RCC 7860 (cell line): ENCODE results near the gene LEMD1.
A peak's percentile ranks its signal among the peaks of the same experiment; 100 is the strongest.

ENCODE experiments used
- DNase-seq: peaks from one replicate; pipeline ENCODE4 v3.0.0-alpha.2; 2015; ENCODE audit warnings: low spot score
- FAIRE-seq: peaks from 2 replicates; lab custom pipeline; 2012; peaks lifted over from hg19 to GRCh38; lab: Jason Lieb, UNC

Gene LEMD1

DNA sequence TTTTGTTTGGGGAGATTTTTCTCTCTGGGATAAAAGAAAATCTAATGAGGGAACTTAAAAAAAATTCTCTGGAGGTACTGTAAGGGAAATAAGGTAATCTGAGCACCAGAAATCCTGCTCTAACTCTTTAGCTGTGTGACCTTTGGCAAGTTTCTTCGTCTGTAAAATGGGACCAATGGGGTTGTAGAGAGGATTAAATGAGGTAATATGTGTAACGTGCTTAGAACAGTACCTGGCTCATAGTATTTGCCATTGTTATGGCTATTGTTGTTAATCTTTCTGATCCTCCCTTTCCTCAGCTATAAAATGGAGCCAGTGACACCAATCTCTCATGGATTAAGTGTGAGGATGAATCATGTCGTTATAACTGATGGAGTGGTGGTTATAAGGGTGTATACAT lies 64.3 kb downstream of the LEMD1 start:
- DNase-seq (no peak), FAIRE-seq (no peak)

DNA sequence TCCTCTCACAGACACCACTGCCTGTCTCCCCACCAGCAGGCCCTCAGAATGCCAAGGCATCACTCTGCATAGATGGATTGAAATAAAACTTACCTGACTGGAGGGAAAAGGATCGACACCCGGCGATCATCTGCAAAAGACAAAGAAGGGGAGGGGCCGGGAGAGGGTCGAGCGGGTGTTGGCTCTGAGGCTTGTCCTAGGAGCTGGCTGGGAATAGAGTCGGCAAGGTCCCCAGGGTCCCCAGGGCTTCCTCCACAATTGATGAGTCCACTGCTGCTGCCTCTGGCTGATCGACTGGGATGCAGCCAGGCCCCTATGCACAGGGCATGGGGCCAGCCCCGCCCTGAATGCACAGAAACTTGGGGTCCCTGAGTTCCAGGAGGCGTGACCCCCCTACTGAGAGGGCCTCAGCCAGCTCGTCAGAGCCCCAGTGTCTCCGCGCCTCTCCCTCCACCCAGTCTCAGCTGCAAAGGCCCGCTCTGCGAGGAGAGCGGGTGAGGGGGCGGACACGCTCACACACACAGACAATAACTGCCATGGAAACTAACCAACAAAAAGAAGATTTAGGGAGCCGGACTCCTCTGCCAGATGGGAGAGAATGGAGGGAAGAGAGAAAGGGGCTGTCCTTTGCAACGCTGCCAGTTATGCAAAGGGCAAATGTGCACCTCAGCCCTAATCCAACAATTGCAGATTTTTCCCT lies 65.3 kb downstream of the LEMD1 start, which contains the start of gene KLHDC8A:
Gene KLHDC8A (minus strand): TSS at position 483 of the 700 bp plus-strand sequence. CDS start 13,318 bp downstream, outside the sequence.
- DNase-seq, result no peak
- no peak for FAIRE-seq

DNA sequence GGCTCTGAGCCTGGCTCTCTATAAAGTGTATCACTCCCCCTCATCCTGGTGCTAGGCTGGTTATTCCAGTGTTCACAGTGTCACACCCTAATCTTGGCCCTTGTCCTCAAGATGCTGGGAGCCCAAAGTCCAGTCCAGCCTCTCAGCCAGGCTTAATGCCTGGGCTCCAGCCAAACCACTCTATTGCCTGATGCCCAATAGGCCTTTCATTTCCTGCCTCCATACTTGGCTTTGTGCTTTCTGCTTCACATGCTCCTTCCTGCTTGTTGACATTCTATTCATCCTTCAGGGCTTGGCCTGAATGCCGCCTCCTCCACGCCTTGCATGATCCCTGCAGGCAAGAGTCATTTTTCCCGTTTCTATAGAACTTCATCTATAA lies 66.8 kb downstream of the LEMD1 start:
- DNase-seq, result no peak
- FAIRE-seq, result no peak

DNA sequence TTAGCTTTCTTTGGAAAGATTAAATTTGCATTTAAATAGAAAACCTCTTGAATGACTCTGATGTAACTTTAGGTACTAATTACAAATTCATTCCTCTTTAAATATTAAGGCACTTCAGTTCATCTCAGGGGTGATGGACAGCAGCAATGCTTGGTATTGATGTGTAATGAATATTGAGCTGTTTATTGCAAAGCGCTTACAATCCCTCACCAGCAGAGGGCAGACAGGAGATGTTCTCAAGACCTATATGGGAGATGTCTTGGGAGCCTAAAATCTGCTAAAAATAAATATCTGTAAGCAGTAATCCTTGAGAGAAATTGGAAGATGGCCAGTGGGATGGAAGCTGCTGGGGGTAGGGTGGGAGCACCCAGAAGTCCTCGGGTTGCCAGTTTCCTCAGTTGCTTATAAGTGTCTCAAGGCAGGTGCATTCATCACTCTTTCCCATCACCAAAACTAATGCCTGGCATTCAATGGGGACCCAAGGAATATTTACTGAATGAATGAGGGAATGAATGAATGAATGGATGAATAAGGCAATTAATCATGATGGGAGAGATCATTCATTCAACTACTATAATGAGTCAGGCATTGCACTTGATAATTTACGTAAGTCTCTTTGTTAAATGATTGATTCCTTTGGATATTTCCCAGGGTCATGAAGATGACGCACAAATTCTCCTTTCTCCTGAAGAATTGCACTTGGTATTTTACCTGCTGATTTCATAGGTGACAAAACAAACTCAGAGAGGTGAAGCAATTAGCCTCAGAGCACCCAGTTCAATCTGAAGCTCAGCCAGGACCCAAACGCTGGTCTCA lies 67.4 kb downstream of the LEMD1 start:
- DNase-seq (peak; percentile 38), FAIRE-seq (no peak)

DNA sequence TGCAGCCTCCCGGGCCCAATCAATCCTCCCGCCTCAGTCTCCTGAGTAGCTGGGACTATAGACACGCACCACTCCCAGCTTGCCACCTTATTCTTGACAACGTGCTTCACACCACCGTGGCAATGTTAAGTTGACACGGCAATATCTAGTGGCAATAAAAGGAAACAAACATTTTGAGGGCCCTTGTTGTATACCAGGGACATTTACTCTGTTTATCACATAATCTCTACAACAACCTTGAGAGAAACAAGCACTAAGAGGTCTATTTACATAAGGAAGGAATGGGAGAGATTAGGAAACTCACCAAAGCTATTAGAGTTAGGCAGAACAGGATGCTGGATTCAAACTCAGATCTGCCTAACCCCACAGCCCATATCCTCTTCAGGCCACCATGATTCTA lies 68.2 kb downstream of the LEMD1 start:
- DNase-seq, result no peak
- no peak for FAIRE-seq

DNA sequence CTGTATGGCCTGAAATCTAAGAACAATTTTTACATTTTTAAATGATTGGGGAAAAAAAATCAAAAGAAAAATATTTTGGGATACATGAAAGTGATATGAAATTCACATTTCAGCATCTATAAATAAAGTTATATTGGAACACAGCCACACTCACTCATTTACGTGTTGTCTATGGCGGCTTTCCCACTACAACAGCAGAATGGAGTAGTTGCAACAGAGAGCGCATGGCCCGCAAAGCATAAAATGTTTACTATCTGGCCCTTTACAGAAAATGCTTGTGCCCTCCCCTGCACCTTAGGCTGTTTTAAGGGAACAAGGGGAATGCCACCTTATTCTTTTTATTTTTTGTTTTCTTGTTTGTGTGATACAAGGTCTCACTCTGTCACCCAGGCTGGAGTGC lies 68.7 kb downstream of the LEMD1 start:
- FAIRE-seq (no peak), DNase-seq (no peak)

DNA sequence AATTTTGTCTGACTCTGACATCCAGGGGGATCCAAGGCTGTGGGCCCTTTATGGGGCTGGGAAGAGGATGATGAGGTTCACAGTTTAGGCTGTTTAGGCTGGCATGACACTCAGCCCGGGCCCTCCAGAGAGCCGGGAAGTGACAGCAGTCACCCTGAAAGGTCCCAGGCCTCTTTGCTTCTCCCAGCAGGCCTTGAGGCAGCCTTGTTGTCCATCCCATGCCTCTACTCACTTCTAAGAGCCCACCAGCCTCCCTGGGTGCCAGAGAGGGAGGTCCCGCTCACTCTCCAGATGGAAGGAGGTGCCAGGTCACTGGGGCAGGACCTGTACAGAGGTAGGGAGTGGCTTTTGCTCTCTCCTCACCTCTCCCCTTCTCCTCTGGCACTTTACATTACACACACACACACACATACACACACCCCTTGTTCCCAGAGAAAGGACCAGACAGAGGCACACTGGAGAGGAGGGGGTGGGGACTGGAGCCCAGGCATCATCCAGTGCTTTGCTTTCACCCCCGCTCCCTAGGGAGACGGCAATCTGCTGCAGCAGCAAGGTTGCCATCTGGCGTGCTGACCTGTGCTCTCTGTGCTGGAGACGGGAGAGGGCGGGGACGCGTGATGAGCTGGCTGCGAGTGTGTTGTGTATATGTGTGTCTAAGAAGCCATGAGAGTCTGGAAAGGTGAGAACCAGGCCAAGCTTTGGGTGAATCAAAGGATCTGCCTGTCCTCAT lies 69.7 kb downstream of the LEMD1 start:
- FAIRE-seq, result no peak

DNA sequence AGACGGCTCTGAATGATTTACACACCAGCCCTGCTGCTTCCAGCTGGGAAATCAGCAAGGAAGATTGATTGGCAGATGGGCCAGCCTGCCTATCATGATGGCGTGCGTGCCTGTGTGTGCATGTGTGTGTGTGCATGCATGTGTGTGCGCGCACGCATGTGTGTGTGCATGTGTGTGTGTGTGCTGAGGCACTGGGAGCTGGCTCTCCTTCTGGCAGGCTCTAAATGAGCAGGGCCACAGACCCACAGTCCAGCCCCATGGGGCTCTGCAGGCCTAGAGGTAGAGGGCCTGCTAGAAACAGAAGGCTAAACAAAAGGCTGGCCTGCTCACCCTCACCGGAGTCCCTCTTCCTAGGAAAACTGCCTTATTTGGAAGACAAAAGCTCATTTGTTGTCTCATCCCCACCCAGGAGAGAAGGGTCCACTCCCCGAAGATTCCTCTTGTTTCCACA lies 71.1 kb downstream of the LEMD1 start:
- DNase-seq, result no peak
- no peak for FAIRE-seq

More for the DNA sequence above, 69.7 kb downstream of the LEMD1 start:
- no peak for DNase-seq

DNA sequence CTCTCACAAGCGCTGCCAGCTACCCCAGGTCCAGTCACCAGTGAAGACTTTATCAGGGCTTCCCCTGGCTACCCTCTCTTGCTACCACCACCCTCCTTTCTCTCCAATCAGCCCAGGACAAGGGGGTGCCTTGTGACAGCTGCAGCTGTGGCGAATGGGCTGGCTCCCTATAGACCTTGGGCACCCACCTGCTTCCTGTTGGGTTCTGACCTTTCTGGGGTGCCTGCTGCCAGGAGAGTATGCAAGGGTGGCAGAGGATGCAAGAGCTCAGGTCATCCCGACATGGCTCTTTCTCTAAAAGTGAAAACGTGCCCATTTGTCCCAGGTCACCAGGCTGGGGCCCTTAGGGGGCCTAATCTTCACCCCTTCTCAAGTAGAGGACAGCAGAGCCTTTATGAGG lies 71.7 kb downstream of the LEMD1 start:
- no peak for FAIRE-seq

DNA sequence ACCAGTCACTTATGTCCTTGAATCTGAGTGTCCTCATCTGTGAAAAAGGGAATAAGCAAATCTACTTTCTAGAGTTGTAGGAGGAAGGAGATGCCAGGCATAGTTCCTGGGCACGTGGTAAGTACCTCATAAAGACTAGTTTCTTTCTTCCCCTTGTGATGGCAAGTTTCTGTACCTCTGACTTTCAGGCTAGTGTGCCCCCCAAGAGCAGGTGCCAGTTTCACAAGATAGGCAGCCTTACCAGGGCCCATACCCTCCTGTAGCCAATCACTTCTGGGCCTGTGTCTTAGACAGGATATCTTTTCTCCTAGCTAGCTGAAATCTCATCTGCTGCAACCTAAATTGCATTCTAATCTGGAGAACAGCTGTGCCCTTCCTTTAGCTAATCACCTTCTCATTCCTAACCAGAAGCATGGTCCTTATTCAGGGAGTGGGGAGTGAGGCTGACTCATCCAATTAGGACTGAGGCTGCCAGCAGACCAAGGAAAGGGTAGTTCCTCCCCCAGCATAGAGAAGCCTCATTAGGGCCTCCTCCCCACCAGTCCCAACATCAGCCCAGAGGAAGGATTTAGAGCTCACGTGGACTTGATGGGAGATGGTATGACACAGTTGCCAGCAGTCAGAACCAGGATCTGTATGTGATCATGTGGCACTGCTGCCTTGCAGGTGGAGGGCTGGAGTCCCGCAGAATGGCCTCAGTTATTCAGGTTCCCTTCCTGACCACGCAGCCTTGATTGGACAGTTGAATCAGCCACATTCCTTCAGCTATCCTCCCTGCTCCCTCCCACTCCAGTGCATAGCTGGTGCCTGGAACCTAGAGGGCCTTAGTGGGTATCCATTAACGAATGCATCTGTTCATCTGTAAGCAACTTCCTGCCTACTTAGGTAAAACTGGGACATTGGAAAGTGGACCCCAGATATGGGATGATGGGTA lies 73.0 kb downstream of the LEMD1 start:
- FAIRE-seq (no peak), DNase-seq (no peak)

More for the DNA sequence above, 71.7 kb downstream of the LEMD1 start:
- no peak for DNase-seq

DNA sequence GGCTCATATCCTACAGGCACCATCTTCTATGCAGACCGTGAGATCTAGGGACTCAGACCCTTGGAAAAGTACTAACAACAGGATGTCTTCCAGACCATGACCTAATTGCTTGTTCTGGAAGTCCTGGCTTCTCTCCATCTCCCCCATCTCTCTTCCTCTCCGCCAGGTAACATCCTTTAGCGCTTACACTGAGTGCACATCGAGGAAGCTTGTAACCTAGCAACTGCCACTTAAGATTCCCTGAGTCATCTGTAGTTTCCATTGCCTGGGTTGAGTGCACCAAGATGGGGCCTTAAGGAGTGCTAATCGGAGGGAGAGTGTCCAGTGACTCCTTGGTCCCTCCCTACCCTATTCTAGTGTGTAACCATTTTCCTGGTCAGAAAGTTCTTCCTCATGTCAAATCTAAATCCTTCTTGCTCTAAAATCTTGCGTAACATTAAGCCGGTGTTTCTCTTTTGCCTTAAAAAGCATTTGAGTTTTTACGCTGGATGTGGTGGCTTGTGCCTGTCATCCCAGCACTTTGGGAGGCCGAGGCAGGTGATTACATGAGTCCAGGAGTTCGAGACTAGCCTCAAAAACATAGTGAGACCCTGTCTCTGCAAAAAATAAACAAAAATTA lies 74.8 kb downstream of the LEMD1 start:
- DNase-seq, result peak; percentile 86
- no peak for FAIRE-seq

DNA sequence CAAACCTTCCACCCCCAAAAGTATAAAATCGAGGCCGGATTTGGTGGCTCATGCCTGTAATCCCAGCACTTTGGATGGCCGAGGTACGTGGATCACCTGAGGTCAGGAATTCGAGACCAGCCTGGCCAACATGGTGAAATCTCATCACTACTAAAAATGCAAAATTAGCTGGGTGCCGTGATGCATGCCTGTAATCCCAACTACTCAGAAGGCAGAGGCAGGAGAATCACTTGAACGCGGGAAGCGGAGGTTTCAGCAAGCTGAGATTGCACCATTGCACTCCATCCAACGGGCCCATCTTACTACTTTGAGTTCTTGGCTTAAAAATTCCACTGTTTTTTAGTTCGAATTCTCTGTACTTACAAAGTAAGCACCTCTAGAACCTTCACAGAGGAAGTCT lies 76.1 kb downstream of the LEMD1 start:
- no peak for DNase-seq
- FAIRE-seq, result no peak

DNA sequence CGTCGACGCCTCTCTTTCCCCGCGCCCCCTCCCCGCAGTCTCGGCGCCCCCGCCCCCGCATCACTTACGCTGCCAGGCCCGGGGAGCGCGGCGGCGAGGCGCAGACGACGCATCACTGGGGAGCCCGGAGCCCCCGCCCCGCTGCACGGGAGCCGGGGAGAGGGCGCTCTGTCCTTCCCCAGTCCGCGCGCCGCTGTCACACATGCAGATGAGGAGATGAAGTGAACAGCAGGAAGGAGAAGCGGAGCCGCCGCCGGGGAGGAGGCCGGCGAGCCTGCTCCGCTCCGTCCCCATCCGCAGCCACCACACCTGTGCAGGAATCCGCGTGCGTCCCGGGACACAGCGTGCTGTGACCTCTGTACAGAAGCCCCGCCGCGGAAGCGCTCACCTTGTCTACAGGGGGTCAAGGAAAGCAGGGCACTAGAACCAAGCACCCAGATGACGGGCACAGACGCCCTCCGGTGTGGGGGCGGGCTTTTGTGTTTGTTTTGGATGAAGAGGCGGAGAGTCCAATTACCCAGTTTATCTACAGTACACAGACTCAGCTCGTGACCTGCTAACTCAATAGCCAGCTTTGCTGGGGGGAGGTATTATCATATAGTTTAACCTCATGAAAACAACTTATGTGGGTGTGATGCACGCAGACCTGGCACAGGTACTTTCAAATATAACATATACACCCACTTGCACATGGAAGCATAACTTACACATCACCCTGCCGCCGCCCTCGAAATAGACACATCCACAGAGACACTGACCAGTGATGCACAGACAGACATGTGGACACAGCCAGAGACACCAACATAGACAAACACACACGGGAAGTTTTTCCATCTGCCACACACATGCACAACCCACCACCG lies 77.6 kb downstream of the LEMD1 start:
- FAIRE-seq, result no peak
- DNase-seq, result no peak

DNA sequence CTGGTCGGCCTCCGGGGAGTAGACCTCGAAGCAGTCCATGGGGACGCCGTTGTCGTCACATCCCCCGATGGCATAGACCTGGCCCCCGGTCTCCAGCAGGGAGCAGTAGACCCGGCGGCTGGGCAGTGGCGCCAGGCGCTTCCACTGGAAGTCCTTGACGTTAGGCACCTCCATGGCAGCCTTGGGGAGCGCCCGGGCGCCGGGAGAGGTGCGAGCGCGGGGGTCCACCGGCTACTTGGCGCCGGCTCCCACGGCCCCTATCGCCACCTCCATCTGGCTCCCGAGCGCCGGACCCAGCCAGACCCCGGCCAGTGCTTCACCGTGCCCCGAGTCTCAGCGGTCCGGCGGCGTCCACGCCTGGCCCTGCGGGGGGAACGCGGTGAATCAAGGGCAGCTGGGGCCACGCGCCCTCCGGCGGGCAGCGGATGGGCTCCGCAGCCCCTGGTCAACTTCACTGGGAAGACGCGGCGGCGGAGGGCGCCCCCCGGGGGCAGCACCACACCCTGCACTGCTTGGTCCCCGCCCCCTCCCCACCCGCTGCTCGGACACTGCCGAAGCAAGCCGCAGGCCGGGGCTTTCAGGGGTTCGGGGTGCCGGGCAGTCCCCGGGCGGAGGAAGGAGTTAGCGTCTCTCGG lies 78.3 kb downstream of the LEMD1 start:
- FAIRE-seq (no peak), DNase-seq (no peak)

DNA sequence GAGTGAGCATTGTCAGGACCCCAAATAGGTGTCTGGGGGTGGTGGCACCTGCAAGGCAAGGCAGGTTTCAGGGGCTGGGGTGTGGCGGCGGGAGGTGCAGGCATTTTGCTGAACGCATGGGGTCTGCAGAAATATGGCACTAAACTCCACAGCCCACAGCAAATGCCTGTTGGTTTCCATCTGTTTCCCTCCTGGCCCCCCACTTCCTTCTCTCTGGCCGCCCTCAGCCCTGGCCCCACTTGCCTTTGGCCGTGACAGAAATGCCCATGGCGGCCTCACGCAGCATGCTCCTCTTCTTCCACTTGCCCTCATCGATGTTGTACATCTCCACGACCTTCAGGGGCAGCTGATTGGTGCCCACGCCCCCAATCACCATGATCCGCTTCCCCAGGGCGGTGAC lies 78.9 kb downstream of the LEMD1 start:
- DNase-seq (no peak), FAIRE-seq (no peak)

DNA sequence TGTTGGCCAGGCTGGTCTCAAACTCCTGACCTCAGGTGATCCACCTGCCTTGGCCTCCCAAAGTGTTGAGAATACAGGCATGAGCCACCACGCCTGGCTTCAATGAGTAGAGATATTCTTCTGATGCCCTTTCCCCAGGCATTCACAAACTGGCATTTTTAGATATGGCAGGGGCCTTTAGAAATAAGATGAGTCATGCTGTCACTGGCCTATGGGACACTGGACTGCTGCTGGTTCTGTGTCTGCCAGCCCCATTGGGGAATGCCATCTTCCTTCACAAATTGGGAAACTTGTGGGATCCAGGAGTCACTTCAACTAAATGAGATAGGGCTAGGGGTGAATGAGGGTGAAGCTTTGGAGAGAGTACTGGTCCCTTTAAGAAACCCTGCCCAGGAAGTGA lies 81.2 kb downstream of the LEMD1 start:
- FAIRE-seq (no peak), DNase-seq (no peak)

DNA sequence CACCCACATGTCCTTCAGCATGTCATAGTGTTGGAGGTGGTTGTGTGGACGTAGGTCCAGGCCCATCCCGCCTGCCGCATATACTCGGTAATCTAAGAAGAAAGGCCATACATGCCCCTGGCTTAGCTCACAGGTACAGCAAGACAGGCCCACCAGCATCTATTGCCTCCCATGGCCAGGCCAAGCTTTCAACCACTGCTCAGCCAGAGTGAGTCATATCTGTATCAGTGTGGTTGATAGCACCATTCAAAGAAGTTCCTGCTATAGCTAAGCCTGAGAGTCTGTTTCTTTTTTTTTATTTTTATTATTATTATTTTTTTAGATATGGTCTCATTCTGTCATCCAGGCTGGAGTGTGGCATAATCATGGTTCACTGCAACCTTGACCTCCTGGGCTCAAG lies 82.1 kb downstream of the LEMD1 start:
- DNase-seq (no peak), FAIRE-seq (no peak)

DNA sequence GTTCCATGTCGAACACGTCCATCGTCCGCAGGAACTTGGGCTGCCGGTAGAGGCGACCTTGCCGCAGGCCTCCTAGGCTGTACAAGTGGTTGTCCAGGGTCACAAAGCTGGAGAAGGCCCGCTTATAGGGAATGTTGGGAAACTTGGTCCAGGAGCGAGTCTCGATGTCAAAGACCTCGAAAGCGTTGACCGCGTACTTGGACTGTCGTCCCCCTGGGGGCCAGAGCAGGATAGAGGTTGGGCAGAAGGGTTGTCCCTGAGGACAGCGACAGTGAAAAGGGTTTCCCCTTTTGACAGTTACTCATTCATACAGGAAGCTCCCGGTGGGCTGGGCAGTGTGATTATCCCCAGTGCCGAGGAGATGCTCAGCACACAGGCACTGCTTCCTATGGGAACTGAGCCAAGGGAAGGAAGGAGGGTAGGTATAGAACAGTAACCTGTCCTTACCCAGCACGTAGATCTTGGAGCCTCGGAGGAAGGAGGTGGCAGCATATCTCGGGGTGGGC lies 82.6 kb downstream of the LEMD1 start:
- no peak for FAIRE-seq
- DNase-seq, result no peak
